Measurements from ENCODE around the gene ACTR3C. TPM values are rescaled to one million over a fixed set of nuclear protein-coding genes. Genes with fewer than 3 reads are reported as not detected.

ACTR3C gene
- polyA plus RNA-seq = 1 to 10 TPM; 2.0 to 8.4 (median 3.5) TPM

- H3K27ac ChIP-seq (ENCODE audit: low read depth, low read length) = no peak within 1 kb of the TSS
- 2 to 8% (median 5%) methylated on average over 79 to 82 of the region's 82 CpGs for WGBS, 3 donors
These were observed at the start of gene ACTR3C, which contains the start of gene LRRC61 for GRCh38 chr7:150322833-150323681. ACTR3C (minus strand) TSS chr7:150323545; CDS start chr7:150295296, 28,249 bp downstream. LRRC61 (plus strand) TSS chr7:150323355; CDS start chr7:150336862, 13,507 bp downstream.

DNA sequence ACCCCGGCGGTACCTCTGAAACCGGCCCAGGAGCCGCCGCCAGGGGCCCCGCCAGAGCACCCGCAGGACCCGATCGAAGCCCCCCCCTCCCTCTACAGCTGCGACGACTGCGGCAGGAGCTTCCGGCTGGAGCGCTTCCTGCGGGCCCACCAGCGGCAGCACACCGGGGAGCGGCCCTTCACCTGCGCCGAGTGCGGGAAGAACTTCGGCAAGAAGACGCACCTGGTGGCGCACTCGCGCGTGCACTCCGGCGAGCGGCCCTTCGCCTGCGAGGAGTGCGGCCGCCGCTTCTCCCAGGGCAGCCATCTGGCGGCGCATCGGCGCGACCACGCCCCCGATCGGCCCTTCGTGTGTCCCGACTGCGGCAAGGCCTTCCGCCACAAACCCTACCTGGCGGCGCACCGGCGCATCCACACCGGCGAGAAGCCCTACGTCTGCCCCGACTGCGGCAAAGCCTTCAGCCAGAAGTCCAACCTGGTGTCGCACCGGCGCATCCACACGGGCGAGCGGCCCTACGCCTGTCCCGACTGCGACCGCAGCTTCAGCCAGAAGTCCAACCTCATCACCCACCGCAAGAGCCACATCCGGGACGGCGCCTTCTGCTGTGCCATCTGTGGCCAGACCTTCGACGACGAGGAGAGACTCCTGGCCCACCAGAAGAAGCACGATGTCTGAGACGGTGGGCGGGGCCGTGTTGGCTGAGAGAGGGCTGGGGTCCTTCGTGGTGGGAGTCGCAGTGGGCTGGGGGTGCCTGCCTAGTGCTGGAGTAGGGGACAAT, 49.1 kb upstream of the ACTR3C start:
- H3K27ac ChIP-seq (ENCODE audit: low read depth, low read length) = no peak overlapping the region

DNA sequence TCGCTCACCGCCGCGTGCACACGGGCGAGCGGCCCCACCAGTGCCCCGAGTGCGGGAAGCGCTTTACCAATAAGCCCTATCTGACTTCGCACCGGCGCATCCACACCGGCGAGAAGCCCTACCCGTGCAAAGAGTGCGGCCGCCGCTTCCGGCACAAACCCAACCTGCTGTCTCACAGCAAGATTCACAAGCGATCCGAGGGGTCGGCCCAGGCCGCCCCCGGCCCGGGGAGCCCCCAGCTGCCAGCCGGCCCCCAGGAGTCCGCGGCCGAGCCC, 48.6 kb upstream of the ACTR3C start:
- WGBS, 3 donors = 90 to 95% (median 95%) methylated on average over 17 to 30 of the region's 30 CpGs
- H3K27ac ChIP-seq (ENCODE audit: low read depth, low read length) = no peak overlapping the region

More for the DNA sequence above, 49.1 kb upstream of the ACTR3C start:
- 79 to 90% (median 90%) methylated on average over 74 to 79 of the region's 79 CpGs for WGBS, 3 donors

GRCh38 chr7:150371131-150371995, 48.0 kb upstream of the ACTR3C start:
- 85 to 91% (median 90%) methylated on average over 44 to 48 of the region's 48 CpGs for WGBS, 3 donors
- H3K27ac ChIP-seq (ENCODE audit: low read depth, low read length) = no peak overlapping the region

GRCh38 chr7:150370612-150371071, 47.3 kb upstream of the ACTR3C start:
- no peak overlapping the region for H3K27ac ChIP-seq (ENCODE audit: low read depth, low read length)
- 56 to 82% (median 71%) methylated on average over 3 of the region's 3 CpGs for WGBS, 3 donors

GRCh38 chr7:150369748-150370501, 46.6 kb upstream of the ACTR3C start:
- no peak overlapping the region for H3K27ac ChIP-seq (ENCODE audit: low read depth, low read length)
- 26 to 34% (median 26%) methylated on average over 20 to 23 of the region's 23 CpGs for WGBS, 3 donors

GRCh38 chr7:150368884-150369747, 45.8 kb upstream of the ACTR3C start:
- peak overlapping the region; percentile 34 for H3K27ac ChIP-seq (ENCODE audit: low read depth, low read length)
- 0 to 1% (median 0%) methylated on average over 50 to 58 of the region's 58 CpGs for WGBS, 3 donors

DNA sequence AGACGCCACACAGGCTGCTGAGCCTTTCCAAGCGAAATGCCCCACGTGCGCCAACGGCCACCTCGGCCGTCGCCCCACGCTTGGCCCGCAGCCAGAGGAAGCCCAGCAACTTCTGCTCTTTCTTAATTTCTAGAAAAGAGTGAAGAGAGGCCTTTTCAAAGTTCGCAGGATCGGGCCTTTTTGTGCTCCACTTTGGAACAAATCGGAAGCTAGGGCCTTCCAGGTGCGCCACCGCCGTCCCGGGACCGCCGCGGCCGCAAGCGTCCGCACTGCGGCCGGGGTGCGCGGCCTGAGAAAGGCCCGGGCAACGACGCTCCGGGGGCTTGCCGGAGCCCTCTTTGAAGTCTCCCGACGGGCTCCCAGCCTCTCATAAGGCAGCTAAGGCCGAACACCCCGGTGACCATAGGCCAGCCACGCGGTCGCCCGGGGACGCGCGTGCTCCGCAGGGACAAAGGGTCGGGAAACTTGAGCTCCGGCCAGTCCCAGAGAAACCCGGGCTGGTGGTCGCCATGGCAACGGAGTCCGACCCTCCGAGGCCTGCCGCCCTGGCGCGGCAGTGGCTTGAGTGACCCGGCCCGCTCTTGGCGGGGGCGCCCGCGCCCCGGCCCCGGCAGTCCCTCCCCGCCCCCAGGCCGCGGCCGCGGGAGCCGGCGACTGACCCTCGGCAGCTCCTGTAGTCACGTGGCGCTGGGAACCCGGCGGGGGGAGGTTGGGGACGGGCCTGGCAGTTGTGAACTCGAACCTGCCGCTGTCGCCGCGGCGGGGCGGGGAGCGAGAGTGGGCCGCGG, 44.9 kb upstream of the ACTR3C start, which contains the start of gene REPIN1:
Gene REPIN1, plus strand, starts transcription at position 727 of the 788 bp plus-strand sequence. CDS start 890 bp downstream, outside the sequence.
- 1% methylated on average over 76 to 85 of the region's 85 CpGs for WGBS, 3 donors
- H3K27ac ChIP-seq (ENCODE audit: low read depth, low read length) = peak within 1 kb of the TSS; percentile 34

GRCh38 chr7:150367677-150368095, 44.3 kb upstream of the ACTR3C start:
- H3K27ac ChIP-seq (ENCODE audit: low read depth, low read length) = peak overlapping the region; percentile 11
- 42 to 55% (median 47%) methylated on average over 8 of the region's 8 CpGs for WGBS, 3 donors

GRCh38 chr7:150365673-150366398, 42.5 kb upstream of the ACTR3C start:
- 66 to 84% (median 71%) methylated on average over 5 of the region's 5 CpGs for WGBS, 3 donors
- no peak overlapping the region for H3K27ac ChIP-seq (ENCODE audit: low read depth, low read length)

DNA sequence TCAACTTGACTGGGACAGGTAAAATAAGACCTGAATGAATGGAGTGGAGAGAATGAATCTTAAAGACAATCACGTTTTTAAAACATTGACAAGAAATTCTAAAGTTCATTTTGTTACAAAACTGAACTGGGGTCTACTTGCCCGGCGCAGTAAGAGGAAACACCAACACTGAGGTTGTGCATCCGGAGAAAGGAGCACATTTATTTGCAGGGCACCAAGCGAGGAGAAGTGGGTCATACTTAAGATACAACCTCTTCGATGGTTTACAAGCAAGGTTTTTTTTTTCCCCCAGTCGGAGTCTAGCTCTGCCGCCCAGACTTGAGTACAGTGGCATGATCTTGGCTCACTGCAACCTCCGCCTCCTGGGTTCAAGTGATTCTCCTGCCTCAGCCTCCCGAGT, 41.8 kb upstream of the ACTR3C start:
- 76 to 96% (median 80%) methylated on average over 10 of the region's 10 CpGs for WGBS, 3 donors
- H3K27ac ChIP-seq (ENCODE audit: low read depth, low read length) = no peak overlapping the region

- 43 to 81% (median 47%) methylated on average over 5 of the region's 5 CpGs for WGBS, 3 donors
- no peak overlapping the region for H3K27ac ChIP-seq (ENCODE audit: low read depth, low read length)
These were observed 40.5 kb upstream of the ACTR3C start for GRCh38 chr7:150363872-150364271.

DNA sequence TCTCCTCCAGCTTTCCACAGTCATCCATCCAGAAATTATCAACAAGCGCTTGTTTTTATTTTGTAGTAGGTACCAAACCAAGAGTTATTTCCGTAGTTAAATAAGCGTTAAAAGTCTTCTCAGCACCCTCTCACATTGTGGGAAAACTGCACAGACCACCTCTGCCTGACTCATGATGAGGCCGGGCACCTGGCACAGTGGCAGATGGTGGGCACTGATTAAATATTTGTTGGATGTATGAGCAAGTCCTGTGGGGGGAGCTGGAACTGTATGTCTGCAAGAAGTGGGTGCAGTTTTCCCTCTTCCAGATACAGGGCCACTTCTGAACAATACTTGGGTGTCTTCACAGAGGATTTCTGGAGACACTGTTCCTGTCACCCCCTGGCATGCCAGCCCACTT, 40.0 kb upstream of the ACTR3C start:
- 71 to 91% (median 85%) methylated on average over 4 of the region's 4 CpGs for WGBS, 3 donors
- no peak overlapping the region for H3K27ac ChIP-seq (ENCODE audit: low read depth, low read length)

DNA sequence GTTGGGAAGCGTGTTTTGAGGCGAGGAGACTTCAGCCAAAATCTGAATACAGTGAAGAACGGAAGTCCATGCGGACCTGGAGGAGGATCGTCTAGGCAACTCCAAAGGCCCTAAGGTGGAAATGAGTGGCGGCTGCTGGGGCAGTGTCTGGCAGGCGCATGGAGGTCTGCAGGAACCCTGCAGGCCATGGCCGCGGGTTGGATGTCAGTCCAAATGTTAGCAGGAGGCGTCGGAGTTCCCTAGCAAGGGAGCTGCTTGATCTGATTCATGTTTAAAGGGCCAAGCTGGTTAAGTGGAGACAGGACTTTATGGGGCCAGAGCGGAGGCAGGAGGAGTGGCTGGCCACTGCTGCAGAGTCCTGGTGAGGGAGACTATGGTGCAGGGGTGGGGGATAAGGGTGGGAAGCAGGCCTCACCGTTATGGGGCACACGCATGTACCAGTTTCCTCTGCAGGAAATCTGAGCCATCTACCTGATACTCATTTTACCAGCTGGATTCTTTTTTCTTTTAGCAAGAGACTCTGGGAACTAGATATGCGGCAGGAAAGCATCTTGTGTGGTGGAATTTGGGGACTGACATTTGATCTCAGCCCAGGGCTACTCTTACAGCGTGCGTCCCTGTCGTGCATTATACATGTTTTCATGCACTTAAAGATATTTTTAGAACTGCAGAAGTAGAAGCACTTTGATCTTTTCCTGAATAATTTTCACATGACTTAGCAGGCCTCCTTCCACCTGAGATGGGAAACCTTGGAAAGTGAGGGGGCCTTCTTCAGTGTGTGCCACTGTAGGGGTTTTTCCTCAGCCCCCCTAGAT, 38.7 kb upstream of the ACTR3C start:
- 74 to 86% (median 79%) methylated on average over 18 of the region's 18 CpGs for WGBS, 3 donors
- H3K27ac ChIP-seq (ENCODE audit: low read depth, low read length) = no peak overlapping the region

DNA sequence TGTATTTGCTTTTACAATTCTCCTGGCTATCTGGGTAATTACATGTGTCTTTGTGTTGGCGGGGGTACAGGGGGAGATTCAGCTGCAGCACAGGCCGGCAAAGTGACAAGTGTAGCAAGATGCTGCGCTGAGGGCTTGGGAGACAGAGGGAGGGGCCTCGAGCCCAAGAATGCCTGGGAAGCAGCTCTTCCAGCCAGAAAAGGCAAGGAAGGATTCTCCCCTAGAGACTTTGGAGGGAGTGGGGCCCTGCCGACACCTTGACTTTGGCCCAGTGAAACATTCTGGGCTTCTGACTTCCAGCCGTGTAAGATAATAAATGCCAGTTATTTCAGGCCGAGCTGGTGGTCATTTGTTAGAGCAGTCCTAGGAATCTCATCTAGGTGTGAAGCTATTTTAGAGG, 38.1 kb upstream of the ACTR3C start:
- 67 to 73% (median 70%) methylated on average over 7 of the region's 7 CpGs for WGBS, 3 donors

More for the DNA sequence above, 38.1 kb upstream of the ACTR3C start:
- H3K27ac ChIP-seq (ENCODE audit: low read depth, low read length) = no peak overlapping the region
